SK-N-SH treated with all-trans-retinoic acid at 6 μM for 48 hours (cell line): Measurements from ENCODE around the gene AZU1.

ENCODE experiments used
- ARNTL ChIP-seq: fragments of 450-650 bp; formaldehyde crosslinking; IDR thresholded peaks from 2 replicates; pipeline ENCODE4 v1.5.0; 2020; ENCODE audit warnings: low read depth, mild to moderate bottlenecking, moderate library complexity, borderline replicate concordance
- BACH2 ChIP-seq: fragments of 250-450 bp; sonication (Bioruptor Pico); IDR thresholded peaks from 2 replicates; pipeline ENCODE4 v1.9.0; 2021; ENCODE audit warnings: mild to moderate bottlenecking, borderline replicate concordance
- PATZ1 ChIP-seq: fragments of 250-450 bp; sonication (Bioruptor Pico); IDR thresholded peaks from 2 replicates; pipeline ENCODE4 v1.8.0; 2020; ENCODE audit warnings: mild to moderate bottlenecking, moderate library complexity, borderline replicate concordance
- SNAI2 ChIP-seq: fragments of 250-450 bp; sonication (Bioruptor Pico); IDR thresholded peaks from 2 replicates; pipeline ENCODE4 v1.5.0; 2020; ENCODE audit warnings: mild to moderate bottlenecking, moderate library complexity
- TSHZ2 ChIP-seq: fragments of 250-450 bp; sonication (Bioruptor Pico); IDR thresholded peaks from 2 replicates; pipeline ENCODE4 v1.5.0; 2020; ENCODE audit warnings: mild to moderate bottlenecking, moderate library complexity

GRCh38 chr19:805166-805551, 22.5 kb upstream of the AZU1 start:
- TF ChIP-seq ARNTL (CRISPR knock-in tag) (no peak), PATZ1 (CRISPR knock-in tag) (no peak), BACH2 (no peak), TSHZ2 (CRISPR knock-in tag) (no peak), SNAI2 (CRISPR knock-in tag) (no peak)
